ENCODE measurements around the gene CDX1.

CDX1 gene

GRCh38 chr5:150184006-150184405, 17.4 kb downstream of the CDX1 start:
- DNase-seq (ENCODE audit: low spot score): no peak

GRCh38 chr5:150184990-150185912, 18.7 kb downstream of the CDX1 start:
- DNase-seq (ENCODE audit: low spot score): no peak

GRCh38 chr5:150186137-150186536, 19.6 kb downstream of the CDX1 start:
- DNase-seq (ENCODE audit: low spot score): no peak

- DNase-seq (ENCODE audit: low spot score): no peak
These were observed 20.3 kb downstream of the CDX1 start for GRCh38 chr5:150186897-150187296.

GRCh38 chr5:150188146-150188842, 21.7 kb downstream of the CDX1 start:
- no peak for DNase-seq (ENCODE audit: low spot score)

GRCh38 chr5:150189326-150189725, 22.7 kb downstream of the CDX1 start:
- DNase-seq (ENCODE audit: low spot score): no peak

GRCh38 chr5:150189728-150190502, 23.3 kb downstream of the CDX1 start, which contains the start of gene SLC6A7:
TSS of gene SLC6A7 (plus strand) at chr5:150190062. CDS start at chr5:150190328, 266 bp downstream.
- DNase-seq (ENCODE audit: low spot score): no peak

GRCh38 chr5:150190503-150190979, 24.0 kb downstream of the CDX1 start:
- DNase-seq (ENCODE audit: low spot score): no peak

GRCh38 chr5:150190987-150191386, 24.4 kb downstream of the CDX1 start:
- no peak for DNase-seq (ENCODE audit: low spot score)

GRCh38 chr5:150192462-150192861, 25.9 kb downstream of the CDX1 start:
- no peak for DNase-seq (ENCODE audit: low spot score)

GRCh38 chr5:150195736-150196485, 29.3 kb downstream of the CDX1 start:
- DNase-seq (ENCODE audit: low spot score): no peak

GRCh38 chr5:150196514-150196913, 29.9 kb downstream of the CDX1 start:
- no peak for DNase-seq (ENCODE audit: low spot score)

- DNase-seq (ENCODE audit: low spot score): no peak
These were observed 30.4 kb downstream of the CDX1 start for GRCh38 chr5:150196986-150197385.

GRCh38 chr5:150197476-150197875, 30.9 kb downstream of the CDX1 start:
- DNase-seq (ENCODE audit: low spot score): no peak

- no peak for DNase-seq (ENCODE audit: low spot score)
These were observed 35.9 kb downstream of the CDX1 start for GRCh38 chr5:150202501-150202900.

GRCh38 chr5:150203832-150204589, 37.4 kb downstream of the CDX1 start:
- DNase-seq (ENCODE audit: low spot score): no peak

- DNase-seq (ENCODE audit: low spot score): no peak
These were observed 38.0 kb downstream of the CDX1 start for GRCh38 chr5:150204590-150204960.

- DNase-seq (ENCODE audit: low spot score): no peak
These were observed 39.7 kb downstream of the CDX1 start for GRCh38 chr5:150206098-150206778.

- DNase-seq (ENCODE audit: low spot score): no peak
These were observed 40.2 kb downstream of the CDX1 start for GRCh38 chr5:150206779-150207115.

Data from kidney capillary endothelial cell (primary cell).